Tibial artery (tissue), 4 donors: ENCODE measurements around the gene RHBDD1.

ENCODE experiments used
- DNase-seq, 2 donors: peaks; one replicate each; pipeline ENCODE4 v3.0.0-alpha.2; 2019
- H3K27ac ChIP-seq, 2 donors: fragments of 200-600 bp; sonication (generic) in 1 of 2; 1 replicate in 1 of 2; 2 replicates in 1 of 2; pipeline ENCODE4 v1.5.1; 2018 to 2019; ENCODE audit warnings: mild to moderate bottlenecking in 1 of 2
- H3K27me3 ChIP-seq, 2 donors: fragments of 200-600 bp; sonication (generic) in 1 of 2; one replicate each; pipeline versions ENCODE4 v1.5.1 to v1.6.0; 2016 to 2019
- H3K36me3 ChIP-seq, 3 donors: fragments of 200-600 bp; sonication (generic) in 2 of 3; one replicate each; pipeline ENCODE4 v1.5.1; 2016 to 2019; ENCODE audit warnings: mild to moderate bottlenecking in 2 of 3
- H3K4me1 ChIP-seq, 4 donors: fragments of 200-600 bp; sonication (generic) in 2 of 4; 1 replicate in 3 of 4; 2 replicates in 1 of 4; pipeline ENCODE4 v1.5.1; 2016 to 2019
- H3K4me3 ChIP-seq, 2 donors: fragments of 200-600 bp; sonication (generic) in 1 of 2; 1 replicate in 1 of 2; 2 replicates in 1 of 2; pipeline ENCODE4 v1.5.1; 2018 to 2019; ENCODE audit warnings: mild to moderate bottlenecking in 2 of 2
- H3K9me3 ChIP-seq, 3 donors: fragments of 200-600 bp; sonication (generic) in 1 of 3; one replicate each; pipeline ENCODE4 v1.5.1; 2016 to 2019
- CTCF ChIP-seq, 2 experiments: fragments of 200-600 bp in 1 of 2; fragments of 450-650 bp in 1 of 2; IDR thresholded peaks; one replicate each; pipeline ENCODE4 v1.5.1; 2017 to 2019; ENCODE audit warnings: antibody characterized with exemption in 2 of 2, mild to moderate bottlenecking in 1 of 2, moderate library complexity in 1 of 2
- intact Hi-C: fragments of 100-400 bp; cut with DNase I; formaldehyde crosslinking; loops from one replicate; pipeline ENCODE4 v1.15.0; 2023; ENCODE audit warnings: low total_unique reads

Gene RHBDD1

GRCh38 chr2:226835420-226835795, 446 bp upstream of the RHBDD1 start:
- H3K27me3 ChIP-seq: no peaks in the 10 kb centered on the region
- intact Hi-C loops: loop anchor here (10.0 kb wide), 1 partner anchor 149 kb away; no protein-coding TSS in a partner anchor
- no peaks in the 10 kb centered on the region for H3K9me3 ChIP-seq
- H3K36me3 ChIP-seq: no peaks in the 10 kb centered on the region
- peak overlapping the region; percentile 64 to 87 for H3K4me3 ChIP-seq
- no peak for DNase-seq
- TF ChIP-seq CTCF (IDR thresholded peaks at IDR 0.05): no peak
- peak overlapping the region; percentile 89 to 97 for H3K27ac ChIP-seq
- H3K4me1 ChIP-seq: peaks cover 0 to 24% (median 13%) of the 10 kb centered on the region in 4 donors

GRCh38 chr2:226836548-226836885, 663 bp downstream of the RHBDD1 start:
- intact Hi-C loops: loop anchor here (10.0 kb wide), 1 partner anchor 148 kb away; no protein-coding TSS in a partner anchor
- no peaks in the 10 kb centered on the region for H3K36me3 ChIP-seq
- peak overlapping the region; percentile 64 to 87 for H3K4me3 ChIP-seq
- TF ChIP-seq CTCF (IDR thresholded peaks at IDR 0.05): no peak
- no peak for DNase-seq
- H3K27me3 ChIP-seq: no peaks in the 10 kb centered on the region
- H3K9me3 ChIP-seq: no peaks in the 10 kb centered on the region
- H3K27ac ChIP-seq: peak overlapping the region; percentile 89 to 97
- peaks cover 0 to 24% (median 13%) of the 10 kb centered on the region in 4 donors for H3K4me1 ChIP-seq

- no peak for TF ChIP-seq CTCF (IDR thresholded peaks at IDR 0.05)
- H3K4me3 ChIP-seq: no peak overlapping the region
- no peak overlapping the region for H3K27ac ChIP-seq
- H3K27me3 ChIP-seq: no peaks in the 10 kb centered on the region
- intact Hi-C loops: loop anchor here (10.0 kb wide), 1 partner anchor 147 kb away; no protein-coding TSS in a partner anchor
- no peak for DNase-seq
- no peaks in the 10 kb centered on the region for H3K36me3 ChIP-seq
- H3K9me3 ChIP-seq: no peaks in the 10 kb centered on the region
- peaks cover 0 to 24% (median 13%) of the 10 kb centered on the region in 4 donors for H3K4me1 ChIP-seq
These were observed 1.5 kb downstream of the RHBDD1 start for GRCh38 chr2:226837334-226837733.

- no peak for TF ChIP-seq CTCF (IDR thresholded peaks at IDR 0.05)
- H3K4me3 ChIP-seq: no peak overlapping the region
- intact Hi-C loops: loop anchor here (10.0 kb wide), 1 partner anchor 147 kb away; no protein-coding TSS in a partner anchor
These were observed 2.1 kb downstream of the RHBDD1 start for GRCh38 chr2:226837787-226838603.

GRCh38 chr2:226838722-226839121, 2.9 kb downstream of the RHBDD1 start:
- TF ChIP-seq CTCF (IDR thresholded peaks at IDR 0.05): no peak
- Histone ChIP-seq H3K4me1 (peaks cover 0 to 24% (median 13%) of the 10 kb centered on the region in 4 donors), H3K36me3 (no peaks in the 10 kb centered on the region), H3K4me3 (no peak overlapping the region), H3K27me3 (no peaks in the 10 kb centered on the region), H3K9me3 (no peaks in the 10 kb centered on the region), H3K27ac (no peak overlapping the region)
- intact Hi-C loops: loop anchor here (10.0 kb wide), 1 partner anchor 146 kb away; no protein-coding TSS in a partner anchor
- DNase-seq: no peak

More at GRCh38 chr2:226837787-226838603, 2.1 kb downstream of the RHBDD1 start:
- no peak for DNase-seq
- Histone ChIP-seq H3K27me3 (no peaks in the 10 kb centered on the region), H3K27ac (no peak overlapping the region), H3K9me3 (no peaks in the 10 kb centered on the region), H3K4me1 (peaks cover 0 to 24% (median 13%) of the 10 kb centered on the region in 4 donors), H3K36me3 (no peaks in the 10 kb centered on the region)
